GM12864 (cell line): ENCODE data around the gene ODF2.

Source experiments
- DNase-seq: peaks from one replicate; pipeline ENCODE4 v3.0.0-alpha.2; 2011; ENCODE audit warnings: low read depth
- H3K4me3 ChIP-seq: 2 replicates; pipeline ENCODE4 v1.5.1; 2011; ENCODE audit warnings: mild to moderate bottlenecking, low read depth, low read length, control low read depth
- TF ChIP-seq, protein P1 (sequence below): IDR thresholded peaks from 2 replicates; pipeline ENCODE4 v1.5.1; 2011; ENCODE audit warnings: low read depth, mild to moderate bottlenecking, moderate library complexity, low read length, control low read depth, inconsistent platforms; ENCODE audit errors: missing control alignments

The ODF2 gene

GRCh38 chr9:128455849-128456612 lies at the start of gene ODF2:
TSS of gene ODF2 (plus strand) at chr9:128456006. CDS start at chr9:128456092, 86 bp downstream.
- peak within 1 kb of the TSS; percentile 99 for H3K4me3 ChIP-seq
- DNase-seq, result peak; percentile 82
- TF ChIP-seq, protein P1, sequence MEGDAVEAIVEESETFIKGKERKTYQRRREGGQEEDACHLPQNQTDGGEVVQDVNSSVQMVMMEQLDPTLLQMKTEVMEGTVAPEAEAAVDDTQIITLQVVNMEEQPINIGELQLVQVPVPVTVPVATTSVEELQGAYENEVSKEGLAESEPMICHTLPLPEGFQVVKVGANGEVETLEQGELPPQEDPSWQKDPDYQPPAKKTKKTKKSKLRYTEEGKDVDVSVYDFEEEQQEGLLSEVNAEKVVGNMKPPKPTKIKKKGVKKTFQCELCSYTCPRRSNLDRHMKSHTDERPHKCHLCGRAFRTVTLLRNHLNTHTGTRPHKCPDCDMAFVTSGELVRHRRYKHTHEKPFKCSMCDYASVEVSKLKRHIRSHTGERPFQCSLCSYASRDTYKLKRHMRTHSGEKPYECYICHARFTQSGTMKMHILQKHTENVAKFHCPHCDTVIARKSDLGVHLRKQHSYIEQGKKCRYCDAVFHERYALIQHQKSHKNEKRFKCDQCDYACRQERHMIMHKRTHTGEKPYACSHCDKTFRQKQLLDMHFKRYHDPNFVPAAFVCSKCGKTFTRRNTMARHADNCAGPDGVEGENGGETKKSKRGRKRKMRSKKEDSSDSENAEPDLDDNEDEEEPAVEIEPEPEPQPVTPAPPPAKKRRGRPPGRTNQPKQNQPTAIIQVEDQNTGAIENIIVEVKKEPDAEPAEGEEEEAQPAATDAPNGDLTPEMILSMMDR, result no peak

DNA sequence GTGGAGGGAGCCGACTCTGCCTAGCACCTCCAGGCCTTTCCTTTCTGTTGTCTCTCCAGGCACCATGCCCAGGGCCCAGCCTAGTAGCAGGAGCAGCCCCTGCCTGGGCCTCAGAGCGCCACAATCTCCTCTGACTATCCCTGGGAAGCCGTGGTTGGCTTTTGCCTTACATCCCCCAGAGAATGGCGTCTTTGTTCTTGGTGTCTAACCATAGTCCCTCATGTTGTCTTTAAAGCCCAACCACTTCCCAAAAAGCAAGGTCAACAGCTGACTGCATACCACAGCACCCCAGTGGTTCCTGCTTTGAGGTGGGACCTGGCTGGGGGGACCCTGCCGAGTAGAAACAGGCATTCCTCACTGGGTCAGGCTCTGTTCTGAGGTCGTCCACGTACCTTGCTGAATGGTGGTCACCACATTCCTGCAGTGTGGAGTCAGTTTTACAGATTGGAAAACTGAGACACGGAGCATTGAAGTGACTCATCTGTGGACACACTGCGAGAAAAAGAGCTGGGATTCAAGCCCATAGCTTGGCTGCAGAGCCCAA lies 48.9 kb upstream of the ODF2 start:
- no peak for DNase-seq
- H3K4me3 ChIP-seq, result no peak overlapping the region

GRCh38 chr9:128408963-128409431 lies 46.8 kb upstream of the ODF2 start:
- no peak overlapping the region for H3K4me3 ChIP-seq
- TF ChIP-seq, protein P1, result no peak
- DNase-seq, result no peak

More for the DNA sequence above, 48.9 kb upstream of the ODF2 start:
- TF ChIP-seq, protein P1, result no peak

GRCh38 chr9:128409450-128409849 lies 46.4 kb upstream of the ODF2 start:
- H3K4me3 ChIP-seq, result no peak overlapping the region
- TF ChIP-seq, protein P1, result no peak
- no peak for DNase-seq

DNA sequence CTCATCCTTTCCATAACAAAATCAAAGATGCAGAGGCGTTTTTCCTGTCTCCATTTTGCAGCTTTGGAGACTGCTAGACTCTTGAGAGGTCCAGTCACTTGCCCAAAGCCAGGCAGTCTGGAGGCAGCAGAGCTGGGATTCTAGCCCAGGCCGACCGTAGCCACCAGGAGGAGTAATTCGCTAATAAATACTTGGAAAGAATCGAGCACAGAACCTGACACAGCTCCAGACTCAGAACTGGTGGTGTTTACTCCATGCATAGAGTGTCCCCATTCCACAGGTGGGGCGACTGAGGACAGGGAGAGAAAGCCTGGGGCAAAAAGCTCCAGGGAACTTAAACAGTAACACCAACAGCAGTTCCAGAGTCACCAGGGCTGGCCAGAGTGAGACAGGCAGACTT lies 45.8 kb upstream of the ODF2 start:
- no peak for DNase-seq
- no peak overlapping the region for H3K4me3 ChIP-seq
- TF ChIP-seq, protein P1, result no peak

- H3K4me3 ChIP-seq, result no peak overlapping the region
- no peak for DNase-seq
- TF ChIP-seq, protein P1, result no peak
Observed at GRCh38 chr9:128411364-128412119, 44.3 kb upstream of the ODF2 start.
